ENCODE data around the gene CASP1. TPM values are rescaled to one million over a fixed set of nuclear protein-coding genes. Genes with fewer than 3 reads are reported as not detected.

Gene CASP1
- 4.8 and 13.9 TPM in 2 replicates for total RNA-seq

GRCh38 chr11:105034813-105035620 lies at the start of gene CASP1:
TSS of gene CASP1 (minus strand) at chr11:105035144. CDS start at chr11:105035113, 31 bp downstream.

GRCh38 chr11:105044557-105045524 lies 9.9 kb upstream of the CASP1 start, which contains the start of gene CARD16:
TSS of gene CARD16 (minus strand) at chr11:105045335. CDS start at chr11:105045297, 38 bp downstream.

GRCh38 chr11:105023003-105023402 lies 11.9 kb downstream of the CASP1 start, which contains the start of gene CASP5:
TSS of gene CASP5 (minus strand) at chr11:105023168. CDS start at chr11:105023136, 32 bp downstream.

Other genes starting within 250 kb of the CASP1 start
- not detected in 2 replicates for gene CASP12, start 136.7 kb downstream of the CASP1 start, total RNA-seq
- gene CASP4, start 66.6 kb downstream of the CASP1 start, total RNA-seq: 107 and 126 TPM in 2 replicates
- gene CASP5, start 12.0 kb downstream of the CASP1 start, total RNA-seq: not detected in 2 replicates
- 2.6 and 7.1 TPM in 2 replicates for gene CARD16, start 10.2 kb upstream of the CASP1 start, total RNA-seq
- gene CARD18, start 104.6 kb upstream of the CASP1 start, total RNA-seq: not detected in 2 replicates

All from pericardium fibroblast (primary cell).